Ovary (tissue), 3 donors: Measurements from ENCODE around the gene DNMT3A.

Experiments
- CTCF ChIP-seq, 3 donors: fragments of 450-650 bp in 2 of 3; fragments of 200-600 bp in 1 of 3; IDR thresholded peaks; one replicate each; pipeline versions ENCODE4 v1.5.1 to v1.8.0; 2016 to 2022; ENCODE audit warnings: antibody characterized with exemption in 3 of 3, mild to moderate bottlenecking in 1 of 3
- EP300 ChIP-seq: sonication (generic); formaldehyde crosslinking; IDR thresholded peaks from one replicate; pipeline ENCODE4 v1.6.1; 2017; ENCODE audit warnings: antibody characterized with exemption
- POLR2A ChIP-seq: fragments of 450-650 bp; IDR thresholded peaks from one replicate; pipeline ENCODE4 v1.6.1; 2017; ENCODE audit warnings: antibody characterized with exemption, mild to moderate bottlenecking, moderate library complexity
- donor health status: DM: no; HTN: no; CAD: no.

GRCh38 chr2:25322312-25322711, 19.4 kb downstream of the DNMT3A start:
- TF ChIP-seq CTCF (IDR thresholded peaks at IDR 0.05) (no peak), POLR2A (no peak), EP300 (no peak)
